MM.1S (cell line): ENCODE data around the gene GRP.

Experiments used
- CTCF ChIP-seq: fragments of 300-600 bp; sonication (generic); IDR thresholded peaks from 2 replicates; pipeline ENCODE4 v1.5.1; 2016; ENCODE audit warnings: antibody characterized with exemption, low read length, mixed read lengths
- EZH2 ChIP-seq: fragments of 300-600 bp; sonication (generic); optimal IDR thresholded peaks from 2 replicates; pipeline ENCODE3; 2017; ENCODE audit warnings: low read depth, mild to moderate bottlenecking, antibody characterized with exemption, low read length, mixed read lengths
- EZH2phosphoT487 ChIP-seq: fragments of 300-600 bp; sonication (generic); IDR thresholded peaks from 2 replicates; pipeline ENCODE4 v1.6.1; 2018; ENCODE audit warnings: antibody characterized with exemption, low read length

GRCh38 chr18:59242906-59243305, 22.9 kb downstream of the GRP start:
- no peak for TF ChIP-seq CTCF
- no peak for TF ChIP-seq EZH2
- no peak for TF ChIP-seq EZH2phosphoT487
